Activated CD8-positive, alpha-beta memory T cell treated with anti-CD3 and anti-CD28 coated beads, Interleukin-2, amount 50 U/mL, for 4 hours (primary cell): ENCODE data around the gene CACNA2D2.

ENCODE experiments used
- DNase-seq: peaks from one replicate; pipeline ENCODE4 v3.0.0-alpha.2; 2020

The CACNA2D2 gene

DNA sequence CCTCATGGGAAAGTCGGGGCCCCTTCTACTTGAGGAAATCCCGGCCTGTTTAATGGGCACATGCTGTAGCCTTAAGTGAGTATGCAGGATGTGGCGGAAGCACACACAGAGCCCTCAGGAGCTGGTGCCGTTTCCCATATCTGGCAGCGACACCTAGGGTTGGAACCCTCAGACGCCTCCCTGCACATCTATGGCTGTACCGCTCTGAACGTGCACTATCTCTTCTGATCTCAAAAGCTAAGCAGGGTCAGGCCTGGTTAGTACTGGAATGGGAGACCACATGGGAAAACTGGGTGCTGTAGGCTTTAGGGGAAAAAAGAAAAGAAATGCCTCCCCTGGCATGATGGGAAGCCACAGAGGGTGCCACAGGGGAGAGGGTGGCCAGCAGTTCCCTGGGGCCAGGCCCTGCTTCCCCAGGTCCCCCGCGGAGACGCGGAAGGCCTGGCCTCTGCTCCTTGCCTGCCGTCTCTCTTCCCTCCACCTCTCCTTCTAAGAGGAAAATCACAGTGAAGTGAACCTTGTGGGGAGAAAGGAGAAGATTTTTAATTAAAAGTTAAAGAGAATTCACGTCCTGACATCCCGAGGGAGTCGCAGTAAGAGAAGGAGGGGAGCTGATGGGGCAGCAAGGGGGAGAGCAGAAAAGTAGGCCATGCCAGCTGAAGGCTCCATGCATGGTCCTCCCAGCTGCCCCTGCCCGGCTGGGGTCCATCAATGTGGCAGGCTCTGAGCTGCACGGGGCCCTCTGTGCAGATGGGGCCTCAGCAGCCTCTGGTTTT, 83.7 kb downstream of the CACNA2D2 start:
- no peak for DNase-seq

DNA sequence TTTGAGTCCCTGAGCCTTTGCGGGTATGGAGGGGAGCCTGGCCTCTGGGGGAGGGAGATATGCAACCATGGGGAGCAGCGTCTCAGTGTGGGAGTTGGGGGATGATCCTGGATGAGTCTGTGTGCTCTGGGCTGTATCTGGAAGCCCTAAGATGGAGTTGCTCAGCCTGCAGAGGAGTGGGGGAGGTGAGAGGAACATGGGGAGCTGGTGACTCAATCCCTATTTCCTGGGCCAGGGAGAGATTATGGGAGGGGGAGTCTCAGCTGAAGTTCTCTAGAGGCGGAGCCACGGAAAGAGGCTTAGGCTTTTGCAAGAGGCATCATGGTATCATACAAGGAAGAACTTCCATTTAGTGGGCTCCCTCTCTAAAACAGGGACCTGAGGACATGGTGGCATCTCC, 84.6 kb downstream of the CACNA2D2 start:
- no peak for DNase-seq

DNA sequence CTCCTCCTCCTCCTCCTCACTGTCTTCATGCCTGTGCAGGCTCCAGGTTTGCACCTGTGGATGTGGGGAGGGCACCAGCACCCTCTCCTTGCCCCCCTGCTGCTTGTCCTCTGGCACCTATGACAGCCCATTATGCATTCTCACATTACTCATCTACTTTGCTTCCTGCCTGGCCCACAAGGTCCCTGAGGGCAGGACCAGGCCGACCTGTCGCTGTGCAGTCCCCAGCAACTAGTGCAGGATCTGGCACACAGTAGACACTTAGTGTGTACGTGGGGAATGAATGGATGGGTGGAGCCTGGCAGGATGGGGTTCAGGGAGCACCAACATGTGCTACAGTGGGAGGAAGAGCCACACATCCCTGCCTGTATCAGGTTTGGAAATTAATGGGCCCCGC, 85.8 kb downstream of the CACNA2D2 start:
- no peak for DNase-seq

DNA sequence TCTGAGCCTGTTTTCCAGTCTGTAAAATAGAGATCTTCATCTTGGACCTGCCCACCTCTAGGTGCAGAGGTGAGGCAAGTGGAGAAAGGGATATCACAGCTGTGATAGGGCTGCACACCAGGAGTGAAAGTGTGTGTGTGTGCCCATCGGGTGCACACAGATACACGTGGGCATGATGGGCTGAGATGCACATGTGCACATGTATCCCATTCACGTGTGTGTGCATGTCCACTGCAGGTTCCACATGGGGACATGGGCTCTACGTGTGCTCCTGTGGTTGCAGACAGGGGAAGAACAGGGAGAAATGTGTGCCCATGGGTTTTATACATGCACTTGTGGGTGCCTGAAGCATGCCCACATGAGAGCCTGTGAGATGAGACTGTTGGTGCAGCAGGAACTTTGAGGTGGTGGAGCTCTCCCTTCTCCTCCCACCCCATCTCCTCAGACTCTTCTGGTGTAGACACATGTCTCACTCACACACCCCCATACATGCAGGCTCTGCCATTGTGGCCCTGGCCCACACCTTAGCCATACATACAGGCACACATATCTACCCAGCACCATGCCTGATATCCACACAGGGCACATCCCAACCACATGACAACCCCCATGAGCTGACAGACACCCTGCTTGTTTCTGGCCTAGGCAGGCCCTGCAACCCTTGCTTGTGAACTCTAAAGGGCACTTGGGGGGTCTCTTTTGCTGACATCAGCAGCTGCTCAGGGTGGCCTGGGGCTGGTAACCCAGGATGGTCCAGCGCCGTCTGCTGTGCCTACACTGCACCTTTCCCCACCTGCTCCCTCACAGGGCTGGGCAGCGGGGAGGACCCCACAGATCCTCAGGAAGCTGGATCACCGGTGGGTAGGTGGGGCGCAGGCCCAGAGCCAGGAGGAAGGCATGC, 86.4 kb downstream of the CACNA2D2 start:
- DNase-seq: no peak

DNA sequence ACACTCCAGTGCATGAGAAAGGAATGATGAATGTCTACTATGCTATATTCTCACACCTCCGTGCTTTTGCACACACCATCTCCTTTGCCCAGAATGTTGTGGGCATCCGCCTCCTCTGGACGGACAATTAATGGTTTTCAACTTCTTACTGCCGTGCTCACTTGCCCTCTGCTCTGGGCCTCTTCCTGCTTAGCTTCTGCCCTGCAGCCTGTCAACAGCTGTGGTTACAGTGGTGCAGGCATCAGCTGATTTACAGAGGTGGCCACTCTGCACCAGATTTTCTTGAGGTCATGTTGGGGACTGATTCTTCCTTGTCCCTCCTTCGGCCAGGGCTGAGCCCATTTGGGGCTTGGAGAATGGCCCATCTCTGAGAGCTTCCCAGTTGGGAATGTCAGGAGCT, 87.6 kb downstream of the CACNA2D2 start:
- no peak for DNase-seq

DNA sequence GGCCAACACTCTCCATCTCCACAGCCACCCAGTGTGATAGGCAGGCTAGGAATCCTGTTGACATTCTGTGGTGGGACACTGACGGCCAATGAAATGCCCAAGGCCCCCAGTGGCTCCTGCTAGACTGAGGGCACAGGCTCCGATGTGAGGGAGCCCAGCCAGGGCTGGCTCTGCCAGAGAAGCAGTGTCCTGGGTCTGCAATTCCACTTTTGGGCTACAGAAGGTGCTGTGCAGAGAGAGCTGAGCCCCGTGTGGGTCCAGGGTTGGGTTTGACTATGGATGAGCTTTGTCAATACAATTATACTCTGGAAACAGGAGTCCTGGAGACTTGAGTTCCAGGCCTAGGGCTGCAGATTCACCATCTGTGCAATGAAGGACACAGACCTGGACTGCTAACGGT, 88.4 kb downstream of the CACNA2D2 start:
- DNase-seq: no peak

DNA sequence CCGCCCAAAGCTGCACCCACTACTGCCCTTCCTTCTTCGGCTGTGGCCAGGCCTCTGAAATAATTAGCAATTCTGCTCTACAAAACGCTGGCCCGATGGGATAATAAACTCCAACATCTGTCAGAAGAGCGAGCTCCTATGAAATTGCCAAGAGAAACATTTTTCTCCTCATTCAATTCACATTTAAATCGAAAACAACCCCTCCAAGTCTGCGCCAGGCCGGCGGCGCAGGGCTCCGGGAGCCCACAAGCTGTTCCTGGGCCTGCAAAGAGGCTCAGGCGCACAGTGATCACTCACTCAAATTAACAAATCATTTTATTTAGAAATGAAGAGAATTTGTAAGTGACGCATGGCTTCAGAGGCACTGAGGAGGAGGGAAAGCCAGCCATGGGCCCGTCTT, 88.8 kb downstream of the CACNA2D2 start:
- DNase-seq: no peak

DNA sequence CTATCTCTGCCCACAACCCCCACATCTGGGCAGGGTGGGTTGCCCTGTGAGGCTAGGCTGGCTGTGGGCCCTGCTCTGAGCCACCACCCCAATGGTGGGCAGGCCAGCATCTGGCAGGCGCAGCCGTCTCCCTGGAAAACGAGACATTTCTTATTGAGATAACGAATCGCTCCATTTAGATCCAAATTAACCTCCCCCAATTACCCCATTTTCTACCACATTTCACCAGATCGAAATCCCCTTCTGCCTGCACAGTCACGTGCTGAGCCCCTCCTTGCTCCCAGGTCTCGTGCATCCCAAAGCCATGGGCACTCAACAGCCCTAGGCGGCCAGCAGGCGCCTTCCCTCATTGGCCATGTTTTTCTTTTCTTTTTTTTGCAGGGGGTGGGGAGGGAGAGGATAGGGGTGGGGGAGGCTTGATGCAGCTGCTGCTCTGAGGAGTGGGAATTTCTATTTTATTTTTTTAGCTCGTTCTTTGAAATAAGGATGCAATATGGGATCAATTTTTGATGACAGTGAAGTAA, 91.1 kb downstream of the CACNA2D2 start:
- DNase-seq: no peak

DNA sequence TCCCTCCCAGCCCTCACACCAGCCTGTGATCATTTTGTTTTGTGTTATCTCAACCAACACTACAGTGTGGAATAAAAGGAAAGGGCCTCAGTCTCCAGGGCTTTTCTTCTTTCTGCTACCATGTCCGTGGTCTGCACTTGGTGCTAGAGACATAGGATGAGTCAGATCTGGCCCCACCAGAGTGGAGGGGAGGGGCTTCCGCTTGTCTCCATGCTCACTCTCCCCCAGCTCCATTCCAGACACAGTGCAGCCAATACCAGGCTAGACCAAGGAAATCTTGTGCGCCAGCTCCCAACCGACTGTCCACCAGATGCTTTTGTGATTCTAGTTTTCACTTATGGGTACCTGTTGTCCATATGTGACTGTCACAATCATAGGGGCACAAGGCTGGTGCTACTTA, 92.2 kb downstream of the CACNA2D2 start:
- DNase-seq: no peak

DNA sequence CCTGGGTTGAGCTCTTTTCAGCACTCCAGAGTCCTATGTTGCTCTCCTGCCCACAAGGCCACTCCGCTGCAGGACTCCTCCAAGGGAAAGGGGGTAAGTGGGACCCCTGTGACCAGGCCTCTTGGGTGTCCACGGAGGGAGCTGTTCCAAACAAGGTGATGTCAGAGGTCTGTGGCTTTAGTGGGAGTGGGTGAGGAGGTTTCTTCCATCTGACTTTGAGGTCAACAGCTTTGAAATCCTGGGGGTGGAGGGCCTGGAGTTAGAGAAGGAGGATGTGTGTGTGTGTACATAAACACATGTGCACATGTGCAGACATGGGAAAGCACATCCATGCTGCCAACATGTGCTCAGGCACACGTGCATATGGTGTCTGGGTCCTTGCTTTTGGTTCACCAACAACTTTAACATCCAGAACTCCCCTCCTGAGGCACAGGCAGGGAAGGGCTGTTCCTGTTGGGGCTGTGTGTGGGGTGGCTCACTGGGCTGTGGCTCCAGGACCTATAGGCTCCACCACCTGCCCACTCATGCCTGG, 92.8 kb downstream of the CACNA2D2 start:
- no peak for DNase-seq

DNA sequence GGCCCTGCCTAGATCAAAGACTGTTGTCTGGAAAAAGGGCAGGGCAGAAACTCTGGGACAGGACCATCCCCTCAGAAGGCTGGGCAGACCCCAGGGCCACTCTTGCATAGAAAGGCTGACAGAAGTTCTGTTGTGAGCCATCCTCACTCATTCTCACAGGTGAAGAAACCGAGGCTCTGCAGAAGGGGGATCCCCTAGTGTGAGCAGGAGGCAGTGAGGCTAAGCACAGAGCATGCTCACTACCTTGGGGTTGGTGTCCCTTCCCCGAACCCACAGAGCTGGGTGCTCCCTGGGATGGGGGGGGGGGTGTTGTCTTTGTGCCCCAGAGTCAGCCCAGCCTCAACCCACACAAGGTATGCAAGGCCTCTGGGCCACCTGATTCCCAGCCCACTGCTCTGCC, 93.2 kb downstream of the CACNA2D2 start:
- DNase-seq: no peak

DNA sequence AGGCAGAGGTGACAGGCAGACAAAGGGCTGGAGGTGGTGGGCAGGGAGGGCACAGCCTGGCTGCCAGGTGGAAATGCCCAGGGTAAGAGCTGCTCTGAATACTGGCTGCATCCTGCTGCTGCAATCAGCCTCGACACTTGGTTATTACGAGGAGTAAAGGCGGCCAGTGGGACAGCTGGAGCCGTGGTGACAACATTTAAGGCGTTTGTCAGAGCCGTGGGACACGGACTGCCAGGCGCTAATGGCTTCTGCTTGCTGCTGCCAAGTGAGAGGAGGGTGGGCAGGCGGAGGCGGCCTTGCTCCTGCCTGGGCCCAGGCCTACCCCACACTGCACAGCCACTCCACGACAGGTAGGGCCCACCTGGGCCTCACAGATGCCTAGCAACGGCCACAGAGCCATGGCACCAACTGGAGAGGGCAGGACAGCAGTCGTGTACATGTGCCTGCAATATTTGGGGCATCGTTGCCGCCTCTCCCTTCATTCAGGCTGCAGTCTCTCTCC, 94.9 kb downstream of the CACNA2D2 start:
- no peak for DNase-seq

DNA sequence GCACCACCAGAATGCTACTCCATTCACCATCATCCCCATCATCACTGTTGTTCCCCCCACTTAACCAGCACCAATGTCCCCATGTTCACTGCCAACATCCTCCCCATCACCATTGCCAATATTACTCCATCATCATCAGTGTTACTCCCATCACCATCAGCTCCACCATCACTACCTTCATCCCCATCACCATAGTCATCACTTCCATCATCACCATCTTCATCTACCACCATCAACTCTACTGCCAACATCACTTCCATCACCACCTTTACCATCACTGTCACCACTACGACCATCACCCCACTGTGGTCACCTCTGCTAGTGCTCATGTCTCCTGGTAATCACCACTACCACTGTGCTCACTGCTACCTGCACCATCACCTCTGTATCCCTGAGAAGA, 96.9 kb downstream of the CACNA2D2 start:
- DNase-seq: no peak

DNA sequence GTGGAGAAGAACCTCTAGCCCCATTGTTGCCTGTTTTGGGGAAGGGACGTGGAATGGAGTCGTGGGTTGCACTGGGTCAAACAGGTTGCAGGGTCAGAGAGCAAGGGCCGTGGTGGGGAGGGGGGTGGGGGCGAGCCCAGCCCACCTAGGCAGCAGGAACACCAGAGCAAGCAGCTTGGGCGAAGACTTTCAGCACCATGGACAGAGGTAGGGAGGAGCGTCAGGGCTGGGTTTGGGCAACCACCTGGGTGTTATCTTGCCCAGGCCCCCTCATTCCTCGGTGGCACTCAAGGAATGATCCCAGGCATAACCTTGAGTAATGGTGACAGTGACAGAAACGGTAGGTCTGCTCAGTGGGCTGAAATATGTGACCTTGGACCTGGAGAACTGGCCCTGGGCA, 98.2 kb downstream of the CACNA2D2 start:
- no peak for DNase-seq

DNA sequence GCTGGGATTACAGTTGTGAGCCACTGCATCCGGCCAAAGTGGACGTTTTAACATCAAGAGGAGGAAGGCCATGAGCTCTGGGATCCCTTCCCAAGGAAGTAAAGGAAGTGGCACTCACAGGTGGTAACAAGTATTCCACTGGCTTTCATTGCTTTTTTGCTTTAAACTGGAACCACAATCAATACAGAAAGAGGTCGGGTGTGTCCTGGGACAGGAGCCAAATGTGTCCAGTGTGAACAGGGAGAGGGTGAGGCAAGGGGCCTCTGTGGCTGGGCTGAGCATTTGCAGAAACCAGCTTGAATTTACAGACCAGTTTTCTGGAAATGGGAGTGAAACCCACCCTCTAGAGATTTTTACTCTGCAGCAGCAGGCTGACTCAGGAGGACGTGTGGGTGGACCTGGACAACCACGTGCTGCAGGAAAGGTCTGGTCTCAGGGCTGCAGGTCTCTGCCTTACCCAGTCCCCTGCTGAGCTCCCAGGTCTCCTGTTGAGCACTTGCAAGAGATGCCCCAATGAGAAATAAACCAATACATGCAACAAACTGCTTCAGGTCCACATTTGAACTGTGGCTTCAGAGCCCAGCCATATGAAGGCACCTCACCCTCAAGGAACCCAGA, 101.3 kb downstream of the CACNA2D2 start:
- no peak for DNase-seq

DNA sequence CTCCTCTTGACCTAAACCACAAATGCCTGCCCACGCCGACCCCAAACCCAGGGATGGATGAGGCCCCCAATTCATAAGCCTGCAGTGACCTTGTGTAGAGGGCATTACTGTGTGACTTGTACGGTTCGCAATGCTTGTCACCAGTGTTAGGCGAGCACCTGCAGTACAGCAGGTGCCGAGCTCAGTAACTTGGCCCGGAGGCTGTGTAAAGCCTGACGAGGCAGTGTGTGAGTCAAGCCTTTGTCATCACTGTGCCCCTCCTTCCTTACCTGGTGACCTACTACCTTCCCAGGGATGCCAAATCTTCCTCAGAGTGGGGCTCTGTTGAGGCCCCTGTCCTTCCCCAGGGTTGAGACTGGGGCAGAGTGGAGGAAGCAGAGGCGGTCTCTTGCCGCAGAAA, 106.9 kb downstream of the CACNA2D2 start:
- no peak for DNase-seq

DNA sequence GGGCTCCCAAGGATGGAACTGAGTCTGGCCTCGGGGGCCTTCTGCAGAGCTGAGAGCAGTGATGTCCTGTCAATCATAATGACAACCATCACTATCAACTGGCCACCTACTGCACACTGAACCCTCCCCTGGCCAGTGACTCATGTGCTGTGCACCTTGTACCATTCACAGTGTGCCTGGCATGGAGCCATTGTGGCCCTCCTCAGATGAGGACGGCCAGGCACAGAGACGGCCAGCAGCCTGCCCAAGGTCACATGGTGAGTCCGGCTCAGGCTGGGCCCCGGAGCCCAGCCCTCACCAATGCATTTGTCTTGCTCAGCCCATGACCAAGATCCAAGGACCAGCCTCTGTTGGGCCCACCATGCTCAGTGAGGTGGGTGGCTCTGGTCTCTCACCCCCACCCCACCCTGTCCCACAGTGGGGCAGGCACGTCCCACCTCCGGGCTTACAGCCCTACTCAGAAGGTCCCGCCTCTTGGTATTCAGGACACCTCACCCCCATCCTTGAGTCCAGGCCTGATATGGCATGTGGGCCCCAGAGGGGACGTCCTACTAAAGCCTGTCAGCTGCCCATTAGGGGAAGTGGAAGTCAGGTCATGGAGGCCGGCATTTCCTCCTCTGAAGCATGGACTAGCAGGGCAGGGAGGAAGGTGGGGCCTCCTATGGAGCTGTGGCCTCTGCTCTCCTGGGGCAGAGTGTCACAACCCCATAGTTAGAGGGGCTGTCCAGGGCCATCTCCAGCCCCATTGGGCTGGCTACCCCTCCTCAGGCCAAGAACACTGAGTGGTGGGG, 108.2 kb downstream of the CACNA2D2 start:
- DNase-seq: no peak

DNA sequence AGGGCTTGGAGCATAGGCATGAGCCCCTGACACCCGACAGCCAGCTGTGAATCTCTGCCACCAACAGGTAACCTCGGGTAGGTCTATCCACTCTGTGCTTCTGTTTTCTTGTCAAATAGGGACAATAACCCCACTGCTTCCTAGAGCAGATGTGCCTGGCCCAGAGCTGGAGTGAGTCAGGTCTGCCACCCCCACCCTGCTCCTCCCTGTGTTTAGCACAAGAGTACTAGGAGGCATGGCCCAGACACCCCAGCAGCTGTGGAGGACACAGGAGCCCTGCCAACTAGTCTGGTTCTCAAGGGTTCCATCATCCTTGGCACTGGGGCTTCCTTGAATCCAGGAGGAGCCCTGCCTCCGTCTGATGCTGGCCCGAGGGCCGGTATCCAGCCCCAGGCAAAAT, 110.4 kb downstream of the CACNA2D2 start:
- DNase-seq: no peak

DNA sequence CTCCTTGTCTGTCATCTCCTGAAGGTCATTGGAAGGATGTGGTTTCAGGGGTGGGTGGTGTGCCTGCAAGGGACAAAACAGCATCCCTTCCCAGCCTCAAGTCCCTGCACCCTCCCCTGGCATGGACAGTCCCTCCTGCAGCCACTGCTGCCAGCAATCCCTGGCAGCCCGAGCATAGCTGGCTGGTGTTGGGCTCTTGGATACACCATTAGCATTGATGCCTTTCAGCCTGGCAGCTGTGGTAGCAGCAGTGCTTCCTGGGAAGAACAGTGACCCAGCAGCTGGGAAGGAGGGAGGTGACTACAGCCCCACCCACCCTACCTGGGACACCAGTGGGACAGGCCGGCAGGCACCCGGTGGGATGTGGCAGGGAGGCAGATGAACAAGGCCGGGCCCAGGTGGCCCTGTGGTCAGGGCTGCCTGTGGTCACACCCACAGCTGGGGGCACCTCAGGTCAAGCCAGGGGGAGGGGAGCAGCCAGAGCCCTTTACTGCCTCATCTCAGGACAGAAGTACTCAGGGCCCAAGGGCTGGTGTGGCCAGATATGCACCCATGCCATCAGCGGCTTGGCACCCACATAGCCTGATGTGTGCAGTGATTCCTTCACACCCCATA, 111.2 kb downstream of the CACNA2D2 start:
- DNase-seq: no peak

DNA sequence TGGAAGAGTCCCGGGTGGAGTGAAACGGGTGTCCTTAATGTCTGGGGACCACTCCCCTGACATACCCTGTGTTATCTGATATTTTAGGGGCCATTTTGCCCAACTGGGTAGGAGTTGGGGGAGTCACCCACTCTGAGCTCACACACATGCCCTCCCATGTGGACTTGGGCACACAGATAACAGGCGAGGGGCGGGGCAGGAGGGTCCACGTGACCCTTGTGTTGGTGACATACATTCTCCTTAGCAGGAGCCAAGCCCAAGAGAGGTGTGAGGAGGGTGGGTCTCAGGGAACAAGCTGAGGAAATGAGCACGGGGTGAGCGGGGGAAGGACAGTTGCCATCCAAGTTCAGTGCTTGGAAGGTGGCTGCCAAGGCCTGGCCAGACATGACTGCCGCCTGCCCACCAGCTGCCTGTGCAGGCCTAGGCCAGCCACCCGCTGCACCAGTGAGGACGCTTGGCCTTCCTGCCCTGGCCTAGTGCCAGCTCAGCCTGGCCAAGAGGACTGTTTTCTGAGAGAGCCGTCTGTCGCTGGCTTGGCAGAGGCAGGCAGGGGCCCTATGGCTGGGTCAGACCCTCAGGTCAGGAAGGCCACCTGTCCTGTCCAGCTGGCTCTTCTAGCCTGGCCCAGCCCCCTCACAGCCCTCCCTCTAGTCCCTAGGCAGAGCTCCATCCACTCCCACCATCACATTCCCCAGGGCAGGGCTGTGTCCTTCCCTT, 112.8 kb downstream of the CACNA2D2 start:
- no peak for DNase-seq

DNA sequence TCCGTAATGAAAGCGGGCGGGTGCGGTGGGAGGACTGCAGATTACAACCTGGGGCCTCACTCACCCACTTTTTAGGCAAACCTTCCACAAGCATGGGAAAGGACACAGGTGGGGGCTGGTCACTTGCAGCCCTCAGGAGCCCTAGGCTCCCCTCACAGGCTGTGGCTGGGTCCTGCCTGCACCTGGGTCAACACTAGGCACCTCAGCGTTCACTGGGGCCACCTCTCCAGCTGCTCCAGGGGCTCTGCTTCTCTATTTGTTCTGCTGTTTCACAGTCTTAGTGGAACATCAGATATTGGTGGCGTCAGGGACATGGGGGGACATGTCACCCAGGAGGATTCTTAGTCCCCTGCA, 114.0 kb downstream of the CACNA2D2 start:
- DNase-seq: no peak
